Measurements from ENCODE around the gene RBBP6.
"Not testable (repeated sequence)": the region's sequence is repeated elsewhere in the genome, so short reads cannot be mapped to it uniquely, and the experiment has no call there.

RBBP6 gene

DNA sequence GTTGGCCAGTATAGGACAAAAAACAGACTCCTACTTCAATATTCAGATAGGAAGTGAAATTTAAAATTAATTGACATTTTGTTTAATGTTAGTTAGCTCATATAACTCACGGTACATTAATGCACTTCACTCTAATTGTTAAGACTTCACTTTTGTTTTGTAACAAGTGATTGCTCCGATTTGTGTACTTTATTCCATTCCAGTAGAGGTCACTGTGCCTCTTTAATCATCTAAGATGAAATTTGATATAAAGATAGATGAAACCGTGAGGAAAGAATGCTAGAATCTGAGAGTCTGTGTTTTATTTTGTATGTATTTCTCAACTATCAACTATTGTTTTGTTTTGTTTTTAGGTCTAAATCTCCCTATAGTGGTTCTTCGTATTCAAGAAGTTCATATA lies 29.0 kb downstream of the RBBP6 start:
- no peak for DNase-seq (ENCODE audit: low read depth in 2 of 2)

DNA sequence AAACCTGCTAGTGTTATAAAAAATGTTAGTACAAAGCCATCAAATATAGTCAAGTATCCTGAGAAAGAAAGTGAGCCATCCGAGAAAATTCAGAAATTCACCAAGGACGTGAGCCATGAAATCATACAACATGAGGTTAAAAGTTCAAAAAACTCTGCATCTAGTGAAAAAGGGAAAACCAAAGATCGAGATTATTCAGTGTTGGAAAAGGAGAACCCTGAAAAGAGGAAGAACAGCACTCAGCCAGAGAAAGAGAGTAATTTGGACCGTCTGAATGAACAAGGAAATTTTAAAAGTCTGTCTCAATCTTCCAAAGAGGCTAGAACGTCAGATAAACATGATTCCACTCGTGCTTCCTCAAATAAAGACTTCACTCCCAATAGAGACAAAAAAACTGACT lies 31.7 kb downstream of the RBBP6 start:
- no peak for DNase-seq (ENCODE audit: low read depth in 2 of 2)

GRCh38 chr16:24572069-24572468 lies 32.7 kb downstream of the RBBP6 start:
- no peak for DNase-seq (ENCODE audit: low read depth in 2 of 2)

DNA sequence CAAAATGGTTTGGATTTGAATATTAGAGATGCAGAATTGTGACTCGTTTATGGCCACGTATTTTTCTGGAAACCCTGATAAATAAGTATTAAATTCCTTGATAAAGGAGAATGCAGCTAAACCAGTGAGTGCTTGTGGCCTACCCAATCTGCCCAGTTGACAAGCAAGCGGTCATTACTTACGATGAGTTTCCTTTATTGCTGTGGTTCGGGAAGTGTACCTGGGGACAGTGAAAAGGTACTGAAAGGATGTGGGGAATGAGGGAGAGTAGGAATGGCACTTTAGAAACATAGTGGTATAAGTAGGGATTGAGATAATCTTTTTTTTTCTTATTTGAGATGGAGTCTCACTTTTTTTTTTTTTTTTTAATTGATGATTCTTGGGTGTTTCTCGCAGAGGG lies 33.8 kb downstream of the RBBP6 start:
- no peak for DNase-seq (ENCODE audit: low read depth in 2 of 2)

DNA sequence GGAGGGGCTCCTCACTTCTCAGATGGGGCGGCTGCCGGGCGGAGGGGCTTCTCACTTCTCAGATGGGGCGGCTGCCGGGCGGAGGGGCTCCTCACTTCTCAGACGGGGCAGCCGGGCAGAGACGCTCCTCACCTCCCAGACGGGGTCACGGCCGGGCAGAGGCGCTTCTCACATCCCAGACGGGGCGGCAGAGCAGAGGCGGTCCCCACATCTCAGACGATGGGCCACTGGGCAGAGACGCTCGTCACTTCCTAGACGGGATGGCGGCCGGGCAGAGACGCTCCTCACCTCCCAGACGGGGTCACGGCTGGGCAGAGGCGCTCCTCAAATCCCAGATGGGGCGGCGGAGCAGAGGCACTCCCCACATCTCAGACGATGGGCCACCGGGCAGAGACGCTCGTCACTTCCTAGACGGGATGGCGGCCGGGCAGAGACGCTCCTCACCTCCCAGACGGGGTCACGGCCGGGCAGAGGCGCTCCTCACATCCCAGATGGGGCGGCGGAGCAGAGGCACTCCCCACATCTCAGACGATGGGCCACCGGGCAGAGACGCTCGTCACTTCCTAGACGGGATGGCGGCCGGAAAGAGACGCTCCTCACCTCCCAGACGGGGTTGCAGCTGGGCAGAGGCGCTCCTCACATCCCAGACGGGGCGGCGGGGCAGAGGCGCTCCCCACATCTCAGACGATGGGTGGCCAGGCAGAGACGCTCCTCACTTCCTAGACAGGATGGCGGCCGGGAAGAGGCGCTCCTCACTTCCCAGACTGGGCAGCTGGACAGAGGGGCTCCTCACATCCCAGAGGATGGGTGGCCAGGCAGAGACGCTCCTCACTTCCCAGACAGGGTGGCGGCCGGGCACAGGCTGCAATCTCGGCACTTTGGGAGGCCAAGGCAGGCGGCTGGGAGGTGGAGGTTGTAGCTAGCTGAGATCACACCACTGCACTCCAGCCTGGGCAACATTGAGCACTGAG lies 35.4 kb downstream of the RBBP6 start:
- not testable (repeated sequence) for DNase-seq (ENCODE audit: low read depth in 2 of 2)

GRCh38 chr16:24575791-24576190 lies 36.4 kb downstream of the RBBP6 start:
- not testable (repeated sequence) for DNase-seq (ENCODE audit: low read depth in 2 of 2)

- no peak for DNase-seq (ENCODE audit: low read depth in 2 of 2)
These were observed 37.8 kb downstream of the RBBP6 start for GRCh38 chr16:24577167-24577566.

DNA sequence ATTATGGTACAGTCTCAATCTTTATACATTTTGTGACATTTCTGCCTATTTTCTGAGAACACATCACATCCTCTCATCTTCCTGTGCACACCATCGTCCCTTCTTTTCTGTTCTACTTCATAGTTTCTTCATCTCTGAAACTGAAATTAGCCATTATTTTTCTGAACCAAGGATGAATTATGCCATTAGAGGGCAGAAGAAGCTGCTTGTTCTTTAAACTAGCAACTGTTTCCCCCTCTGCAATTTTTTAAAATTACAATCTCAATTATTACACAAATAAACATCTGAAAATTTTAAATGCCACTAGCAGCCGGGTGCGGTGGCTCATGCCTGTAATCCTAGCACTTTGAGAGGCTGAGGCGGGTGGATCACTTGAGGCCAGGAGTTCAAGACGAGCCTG lies 41.3 kb downstream of the RBBP6 start:
- DNase-seq (ENCODE audit: low read depth in 2 of 2) = no peak

GRCh38 chr16:24583494-24583893 lies 44.1 kb downstream of the RBBP6 start:
- DNase-seq (ENCODE audit: low read depth in 2 of 2) = no peak

DNA sequence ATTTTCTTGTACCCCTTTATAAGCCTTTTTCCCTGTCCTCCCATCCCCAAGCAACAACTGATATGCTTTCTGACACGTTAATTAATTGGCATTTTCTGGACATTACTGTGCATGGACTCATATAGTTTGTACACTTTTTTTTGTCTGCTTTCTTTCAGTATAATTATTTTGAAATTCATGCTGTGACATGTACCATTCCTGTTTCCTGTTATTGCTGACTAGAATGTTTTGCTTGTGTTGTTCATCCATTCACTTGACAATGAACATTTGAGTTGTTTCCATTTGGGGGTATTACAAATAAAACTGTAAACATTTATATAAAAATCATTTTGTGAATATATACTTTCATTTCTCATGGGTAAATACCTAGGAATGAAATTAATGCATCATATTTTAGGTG lies 50.6 kb downstream of the RBBP6 start:
- DNase-seq (ENCODE audit: low read depth in 2 of 2) = no peak

- DNase-seq (ENCODE audit: low read depth in 2 of 2) = no peak
These were observed 59.5 kb downstream of the RBBP6 start for GRCh38 chr16:24598777-24599437.

DNA sequence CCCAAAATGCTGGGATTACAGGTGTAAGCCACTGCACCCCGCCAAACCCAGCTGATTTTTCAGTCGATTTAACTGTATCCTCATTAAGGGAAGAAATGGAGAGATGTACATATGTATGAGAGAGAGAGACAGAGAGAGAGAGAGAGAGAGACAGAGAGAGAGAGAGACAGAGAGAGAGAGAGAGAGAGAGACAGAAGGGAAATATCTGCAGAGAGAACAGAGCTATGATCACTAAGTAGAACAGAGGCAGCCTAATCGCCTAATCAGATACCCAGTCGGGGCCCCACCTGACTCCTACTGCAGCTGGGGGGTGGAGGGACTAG lies 70.0 kb downstream of the RBBP6 start:
- DNase-seq (ENCODE audit: low read depth in 2 of 2) = no peak

- no peak for DNase-seq (ENCODE audit: low read depth in 2 of 2)
These were observed 70.5 kb downstream of the RBBP6 start for GRCh38 chr16:24609740-24610415.

GRCh38 chr16:24610416-24610755 lies 71.0 kb downstream of the RBBP6 start:
- no peak for DNase-seq (ENCODE audit: low read depth in 2 of 2)

DNA sequence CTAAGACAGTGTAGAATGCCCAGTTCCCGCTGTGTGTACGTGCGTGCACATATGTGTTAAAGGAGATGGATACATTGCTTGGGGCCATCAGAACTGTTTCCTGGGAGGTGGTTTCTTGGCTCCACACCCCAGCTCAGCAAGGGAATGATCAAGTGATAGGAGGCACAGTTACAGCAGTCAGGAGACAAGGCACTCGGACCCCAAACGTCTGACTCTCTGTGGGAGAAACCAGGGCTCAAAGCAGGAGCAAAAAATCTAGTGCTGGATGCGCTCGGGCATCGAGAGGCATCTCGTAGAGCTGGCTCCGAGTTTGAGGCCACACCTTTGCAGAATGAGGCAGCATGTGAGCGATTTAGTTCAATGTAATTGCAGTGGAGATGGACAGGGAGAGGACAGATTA lies 71.9 kb downstream of the RBBP6 start:
- DNase-seq (ENCODE audit: low read depth in 2 of 2) = no peak

GRCh38 chr16:24612656-24613055 lies 73.3 kb downstream of the RBBP6 start:
- no peak for DNase-seq (ENCODE audit: low read depth in 2 of 2)

DNA sequence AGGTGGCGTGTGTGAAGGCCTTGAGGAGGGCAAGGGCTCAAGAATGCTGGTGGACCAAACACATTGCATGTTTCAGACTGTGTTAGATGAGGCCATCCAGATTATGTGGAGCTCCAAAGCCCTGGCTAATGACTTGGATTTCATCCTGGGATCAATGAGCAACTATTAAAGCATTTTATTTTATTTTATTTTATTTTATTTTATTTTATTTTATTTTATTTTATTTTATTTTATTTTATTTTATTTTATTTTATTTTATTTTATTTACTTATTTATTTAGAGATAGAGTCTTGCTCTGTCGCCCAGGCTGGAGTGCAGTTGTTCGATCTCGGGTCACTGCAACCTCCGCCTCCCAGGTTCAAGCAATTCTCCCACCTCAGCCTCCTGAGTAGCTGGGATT lies 73.9 kb downstream of the RBBP6 start:
- not testable (repeated sequence) for DNase-seq (ENCODE audit: low read depth in 2 of 2)

DNA sequence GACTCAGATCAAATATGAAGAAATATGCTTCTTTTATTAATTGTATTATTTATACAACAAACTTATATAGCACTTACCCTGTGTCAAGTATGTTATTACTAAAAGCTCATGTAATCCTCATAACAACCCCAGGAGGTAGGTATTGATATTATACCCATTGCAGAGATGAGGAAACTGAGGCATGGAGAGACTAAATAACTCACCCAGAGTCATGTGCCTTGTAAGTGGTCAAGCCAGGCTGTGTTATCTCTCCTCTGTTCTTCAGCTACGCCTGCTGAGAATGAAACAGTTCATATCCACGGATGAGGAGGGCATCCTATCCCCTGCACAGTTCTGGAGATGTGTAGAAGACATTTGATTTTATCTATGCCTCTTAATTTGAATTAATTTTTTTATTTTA lies 78.1 kb downstream of the RBBP6 start:
- DNase-seq (ENCODE audit: low read depth in 2 of 2) = no peak

Data from stimulated activated CD8-positive, alpha-beta memory T cell treated with anti-CD3 and anti-CD28 coated beads, Interleukin-2, amount 100 ng/mL, for 1 hour (primary cell).